Thyroid gland (tissue), 4 donors: ENCODE results near the gene ADAMTS9. TPM values are rescaled to one million over a fixed set of nuclear protein-coding genes. Genes with fewer than 3 reads are reported as not detected.

ENCODE experiments used
- DNase-seq, 2 donors: peaks; one replicate each; pipeline ENCODE4 v3.0.0-alpha.2; 2019
- H3K27ac ChIP-seq, 3 donors: fragments of 200-600 bp; sonication (generic); 1 replicate in 2 of 3; 2 replicates in 1 of 3; pipeline ENCODE4 v1.5.1; 2016 to 2019; ENCODE audit warnings: mild to moderate bottlenecking in 1 of 3, moderate library complexity in 1 of 3
- H3K27me3 ChIP-seq: fragments of 200-600 bp; sonication (generic); one replicate; pipeline ENCODE4 v1.5.1; 2019
- H3K36me3 ChIP-seq, 2 donors: fragments of 200-600 bp; sonication (generic); one replicate each; pipeline ENCODE4 v1.5.1; 2016 to 2019
- H3K4me1 ChIP-seq, 2 donors: fragments of 200-600 bp; sonication (generic); one replicate each; pipeline ENCODE4 v1.5.1; 2017 to 2019
- H3K4me3 ChIP-seq, 3 donors: fragments of 200-600 bp; sonication (generic); replicated peaks in 1 of 3; 1 replicate in 2 of 3; 2 replicates in 1 of 3; pipeline ENCODE4 v1.5.1; 2016; ENCODE audit warnings: mild to moderate bottlenecking in 1 of 3
- H3K9me3 ChIP-seq: fragments of 200-600 bp; sonication (generic); one replicate; pipeline ENCODE4 v1.5.1; 2017
- CTCF ChIP-seq, 6 experiments: fragments of 200-600 bp in 3 of 6; fragments of 450-650 bp in 3 of 6; sonication (generic) in 3 of 6; IDR thresholded peaks; one replicate each; pipeline ENCODE4 v1.5.1; 2016 to 2019; ENCODE audit warnings: antibody characterized with exemption in 6 of 6, mild to moderate bottlenecking in 2 of 6, inconsistent platforms in 1 of 6, moderate library complexity in 1 of 6
- POLR2A ChIP-seq, 2 donors: fragments of 450-650 bp; IDR thresholded peaks; one replicate each; pipeline ENCODE4 v1.6.1; 2017; ENCODE audit warnings: antibody characterized with exemption in 2 of 2, mild to moderate bottlenecking in 2 of 2, moderate library complexity in 1 of 2
- WGBS, 2 donors: methylation state at CpG; one replicate each; pipeline ENCODE4 v1.1.5; 2017; 5-methylcytosine and 5-hydroxymethylcytosine counted together
- intact Hi-C: fragments of 100-400 bp; cut with DNase I; formaldehyde crosslinking; loops from one replicate; pipeline ENCODE4 v1.15.1; 2023
- small RNA-seq: library from RNA; depleted of rRNA; stranded (forward); fragments of <200 nt; gene quantifications from one replicate; pipeline ENCODE3, GENCODE V24; 2016
- total RNA-seq, 4 donors: library from RNA; depleted of rRNA; stranded (reverse); fragments of >200 nt; gene quantifications; one replicate each; pipeline ENCODE4 v1.2.3, GENCODE V29; 2016

Gene ADAMTS9
- total RNA-seq, 4 donors from 2014 or later, result 20.2 to 142 (median 74.9) TPM

GRCh38 chr3:64470436-64470835 lies 217.4 kb downstream of the ADAMTS9 start:
- no peak for DNase-seq
- H3K9me3 ChIP-seq, result no peaks in the 10 kb centered on the region
- no peaks in the 10 kb centered on the region for H3K36me3 ChIP-seq
- 91 to 92% methylated on average over 5 of the region's 5 CpGs for WGBS, 2 donors
- intact Hi-C loops, result no loop called here
- H3K4me3 ChIP-seq, result no peak overlapping the region
- no peaks in the 10 kb centered on the region for H3K4me1 ChIP-seq
- H3K27ac ChIP-seq, result no peak overlapping the region
- TF ChIP-seq POLR2A (IDR thresholded peaks at IDR 0.05) (no peak), CTCF (IDR thresholded peaks at IDR 0.05) (no peak)
- no peaks in the 10 kb centered on the region for H3K27me3 ChIP-seq

GRCh38 chr3:64467255-64467944 lies 220.4 kb downstream of the ADAMTS9 start:
- H3K9me3 ChIP-seq, result no peaks in the 10 kb centered on the region
- WGBS, 2 donors, result 80 to 90% methylated on average over 5 of the region's 5 CpGs
- intact Hi-C loops, result no loop called here

More at GRCh38 chr3:64467255-64467944, 220.4 kb downstream of the ADAMTS9 start:
- TF ChIP-seq CTCF (IDR thresholded peaks at IDR 0.05), result no peak
- no peak for TF ChIP-seq POLR2A (IDR thresholded peaks at IDR 0.05)
- no peak overlapping the region for H3K27ac ChIP-seq
- DNase-seq, result no peak
- no peaks in the 10 kb centered on the region for H3K4me1 ChIP-seq
- H3K36me3 ChIP-seq, result no peaks in the 10 kb centered on the region
- no peaks in the 10 kb centered on the region for H3K27me3 ChIP-seq
- no peak overlapping the region for H3K4me3 ChIP-seq

Small RNA genes within 50 kb of the gene (small RNA-seq; reads per million reads assigned to genes)
- gene RNU6-739P, result not detected
